HepG2 (cell line): ENCODE data around the gene CSTF3. TPM values are rescaled to one million over a fixed set of nuclear protein-coding genes. Genes with fewer than 3 reads are reported as not detected.

ENCODE experiments used
- GTF3A ChIP-seq: sonication (generic); formaldehyde crosslinking; conservative IDR thresholded peaks from 2 replicates; pipeline ENCODE4 v1.4.0; 2020; ENCODE audit warnings: mild to moderate bottlenecking, missing genetic modification reagents
- HDAC2 ChIP-seq: sonication (generic); formaldehyde crosslinking; IDR thresholded peaks from 2 replicates; pipeline ENCODE4 v1.4.0; 2020; ENCODE audit warnings: missing genetic modification reagents
- KMT2A ChIP-seq: sonication (generic); formaldehyde crosslinking; IDR thresholded peaks from 2 replicates; pipeline ENCODE4 v1.4.0; 2020; ENCODE audit warnings: missing genetic modification reagents
- POLR2AphosphoS5 ChIP-seq: IDR thresholded peaks from 2 replicates; pipeline ENCODE4 v1.6.1; 2012; ENCODE audit warnings: low read depth, low read length
- SETDB1 ChIP-seq: sonication (generic); formaldehyde crosslinking; IDR thresholded peaks from 2 replicates; pipeline ENCODE4 v1.5.1; 2020; ENCODE audit warnings: missing genetic modification reagents, mild to moderate bottlenecking, borderline replicate concordance
- SKIL ChIP-seq: sonication (generic); formaldehyde crosslinking; IDR thresholded peaks from 2 replicates; pipeline ENCODE4 v1.8.0; 2022; ENCODE audit warnings: missing genetic modification reagents, mild to moderate bottlenecking, moderate library complexity, borderline replicate concordance
- SMYD3 ChIP-seq: sonication (generic); formaldehyde crosslinking; IDR thresholded peaks from 2 replicates; pipeline ENCODE4 v1.8.1; 2023; ENCODE audit warnings: mild to moderate bottlenecking, missing genetic modification reagents
- UBTF ChIP-seq: sonication (generic); formaldehyde crosslinking; IDR thresholded peaks from 2 replicates; pipeline ENCODE4 v1.4.0; 2020; ENCODE audit warnings: mild to moderate bottlenecking, missing genetic modification reagents
- YEATS4 ChIP-seq: sonication (generic); formaldehyde crosslinking; IDR thresholded peaks from 2 replicates; pipeline ENCODE4 v1.4.0; 2020; ENCODE audit warnings: missing genetic modification reagents, borderline replicate concordance
- ZFP91 ChIP-seq: sonication (generic); formaldehyde crosslinking; IDR thresholded peaks from 2 replicates; pipeline ENCODE4 v1.9.0; 2022; ENCODE audit warnings: missing genetic modification reagents, mild to moderate bottlenecking, borderline replicate concordance
- ZNF296 ChIP-seq: sonication (generic); formaldehyde crosslinking; conservative IDR thresholded peaks from 2 replicates; pipeline ENCODE4 v1.5.0; 2020; ENCODE audit warnings: mild to moderate bottlenecking, missing genetic modification reagents
- ZNF407 ChIP-seq: sonication (generic); formaldehyde crosslinking; IDR thresholded peaks from one replicate; pipeline ENCODE4 v1.5.1; 2020; ENCODE audit warnings: mild to moderate bottlenecking, missing genetic modification reagents; ENCODE audit errors: not compliant biosample characterization
- ZSCAN30 ChIP-seq: sonication (generic); formaldehyde crosslinking; IDR thresholded peaks from 2 replicates; pipeline ENCODE4 v1.5.0; 2020; ENCODE audit warnings: mild to moderate bottlenecking, missing genetic modification reagents
- polyA plus RNA-seq, 8 experiments: library from polyadenylated mRNA; depleted of rRNA in 3 of 8; stranded (reverse) in 7 of 8; unstranded in 1 of 8; fragments of >200 nt; fragmentation: Illumina TruSeq in 4 of 8; extraction: Trizol in 4 of 8; gene quantifications; 2 replicates each; pipeline versions ENCODE4 v1.2.1 to v1.2.3, GENCODE V29; 2011 to 2016; ENCODE audit warnings: low read depth in 4 of 8, missing spikeins in 1 of 8, mixed read lengths in 1 of 8; ENCODE audit not compliant: insufficient read depth in 1 of 8
- total RNA-seq, 5 experiments: library from RNA; depleted of rRNA; stranded (reverse); fragments of >200 nt; fragmentation: Illumina TruSeq; extraction: Trizol; gene quantifications; 2 replicates each; pipeline ENCODE4 v1.2.3, GENCODE V29; 2016; ENCODE audit warnings: low read depth in 1 of 5

Gene CSTF3
- total and polyA plus RNA-seq, 2 of the 13 experiments (the other 11 are each of a cell fraction or from before 2014, with no cell fraction given): 21.5 to 43.6 TPM

GRCh38 chr11:33065445-33066178 is 95.7 kb downstream of the CSTF3 start (continued):
- TF ChIP-seq SKIL (CRISPR knock-in tag) (no peak), HDAC2 (CRISPR knock-in tag) (0 out of 2 replicates have a peak, but pooled peaks have one; percentile 15), POLR2AphosphoS5 (no peak), ZSCAN30 (CRISPR knock-in tag) (no peak), ZFP91 (CRISPR knock-in tag) (peak; percentile 56), UBTF (no peak), YEATS4 (no peak), SMYD3 (CRISPR knock-in tag) (no peak), ZNF296 (no peak), KMT2A (CRISPR knock-in tag) (no peak), ZNF407 (CRISPR knock-in tag) (no peak), GTF3A (CRISPR knock-in tag) (no peak), SETDB1 (CRISPR knock-in tag) (no peak)
